ENCODE measurements around the gene VSIG4. TPM values are rescaled to one million over a fixed set of nuclear protein-coding genes. Genes with fewer than 3 reads are reported as not detected.
"Not testable (repeated sequence)": the region's sequence is repeated elsewhere in the genome, so short reads cannot be mapped to it uniquely, and the experiment has no call there.

The VSIG4 gene
- not detected for polyA plus RNA-seq

- H3K4me3 Mint-ChIP-seq: no peak within 1 kb of the TSS
- peaks cover 2% of the 10 kb centered on the region for H3K36me3 Mint-ChIP-seq
- H3K9me3 Mint-ChIP-seq: no peaks in the 10 kb centered on the region
- H3K27me3 Mint-ChIP-seq: peaks cover 1% of the 10 kb centered on the region
- H3K4me1 Mint-ChIP-seq: peaks cover 2 to 3% (median 2%) of the 10 kb centered on the region in 3 donors
- no peak within 1 kb of the TSS for H3K27ac Mint-ChIP-seq
Measured at GRCh38 chrX:66039944-66040343, at the start of gene VSIG4. TSS of gene VSIG4 (minus strand) at chrX:66040080. CDS start at chrX:66039998, 82 bp downstream.

GRCh38 chrX:66076801-66077200 lies 36.9 kb upstream of the VSIG4 start:
- Mint-ChIP-seq H3K4me1 (peaks cover 8 to 15% (median 12%) of the 10 kb centered on the region in 3 donors), H3K27me3 (peaks cover 5% of the 10 kb centered on the region), H3K9me3 (no peaks in the 10 kb centered on the region), H3K36me3 (no peaks in the 10 kb centered on the region), H3K27ac (no peak overlapping the region), H3K4me3 (no peak overlapping the region)

- peak overlapping the region in 2 of 3 donors; percentile 48 to 80 for H3K27ac Mint-ChIP-seq
- H3K4me3 Mint-ChIP-seq: peak overlapping the region; percentile 47 to 92 (median 81)
Measured at GRCh38 chrX:66074920-66075879, 35.3 kb upstream of the VSIG4 start.

GRCh38 chrX:66071126-66071525 lies 31.2 kb upstream of the VSIG4 start:
- Mint-ChIP-seq H3K27ac (peak overlapping the region in 1 of 3 donors; percentile 20), H3K36me3 (no peaks in the 10 kb centered on the region), H3K9me3 (no peaks in the 10 kb centered on the region), H3K27me3 (peaks cover 5% of the 10 kb centered on the region), H3K4me1 (peaks cover 8 to 15% (median 12%) of the 10 kb centered on the region in 3 donors), H3K4me3 (no peak overlapping the region)

More at GRCh38 chrX:66074920-66075879, 35.3 kb upstream of the VSIG4 start:
- Mint-ChIP-seq H3K9me3 (no peaks in the 10 kb centered on the region), H3K27me3 (peaks cover 5% of the 10 kb centered on the region), H3K4me1 (peaks cover 8 to 15% (median 12%) of the 10 kb centered on the region in 3 donors), H3K36me3 (no peaks in the 10 kb centered on the region)

- Mint-ChIP-seq H3K4me1 (peaks cover 9 to 18% (median 11%) of the 10 kb centered on the region in 3 donors), H3K27me3 (peaks cover 17% of the 10 kb centered on the region), H3K27ac (no peak overlapping the region), H3K36me3 (no peaks in the 10 kb centered on the region), H3K4me3 (peak overlapping the region in 1 of 4 donors; percentile 44), H3K9me3 (no peaks in the 10 kb centered on the region)
Measured at GRCh38 chrX:66064261-66064660, 24.4 kb upstream of the VSIG4 start.

GRCh38 chrX:66057019-66057418 lies 17.1 kb upstream of the VSIG4 start:
- peaks cover 10% of the 10 kb centered on the region for H3K27me3 Mint-ChIP-seq
- H3K4me3 Mint-ChIP-seq, H3K27ac Mint-ChIP-seq, H3K36me3 Mint-ChIP-seq, H3K9me3 Mint-ChIP-seq, H3K4me1 Mint-ChIP-seq: not testable (repeated sequence)

- Mint-ChIP-seq H3K9me3 (peaks cover 2 to 9% (median 4%) of the 10 kb centered on the region in 3 donors), H3K27ac (no peak overlapping the region), H3K27me3 (peaks cover 10% of the 10 kb centered on the region), H3K4me1 (peaks cover 0 to 6% (median under 1%) of the 10 kb centered on the region in 3 donors), H3K4me3 (peak overlapping the region in 1 of 4 donors; percentile 29), H3K36me3 (peaks cover 3% of the 10 kb centered on the region)
Measured at GRCh38 chrX:66054978-66055377, 15.1 kb upstream of the VSIG4 start.

- H3K4me1 Mint-ChIP-seq: peaks cover 0 to 9% (median 5%) of the 10 kb centered on the region in 3 donors
- no peak overlapping the region for H3K4me3 Mint-ChIP-seq
Measured at GRCh38 chrX:66053414-66053813, 13.5 kb upstream of the VSIG4 start.

GRCh38 chrX:66051980-66052379 lies 12.1 kb upstream of the VSIG4 start:
- Mint-ChIP-seq H3K4me3 (no peak overlapping the region), H3K9me3 (peaks cover 2 to 4% (median 3%) of the 10 kb centered on the region in 3 donors), H3K36me3 (peaks cover 3% of the 10 kb centered on the region), H3K27me3 (peaks cover 6% of the 10 kb centered on the region), H3K4me1 (peaks cover 8 to 21% (median 9%) of the 10 kb centered on the region in 3 donors), H3K27ac (no peak overlapping the region)

More at GRCh38 chrX:66053414-66053813, 13.5 kb upstream of the VSIG4 start:
- Mint-ChIP-seq H3K27me3 (peaks cover 10% of the 10 kb centered on the region), H3K36me3 (peaks cover 3% of the 10 kb centered on the region), H3K9me3 (peaks cover 2 to 9% (median 4%) of the 10 kb centered on the region in 3 donors), H3K27ac (no peak overlapping the region)

GRCh38 chrX:66050140-66050569 lies 10.3 kb upstream of the VSIG4 start:
- H3K9me3 Mint-ChIP-seq: no peaks in the 10 kb centered on the region
- H3K4me1 Mint-ChIP-seq: peaks cover 24 to 40% (median 28%) of the 10 kb centered on the region in 3 donors
- peaks cover 3% of the 10 kb centered on the region for H3K36me3 Mint-ChIP-seq
- peaks cover under 1% of the 10 kb centered on the region for H3K27me3 Mint-ChIP-seq
- no peak overlapping the region for H3K27ac Mint-ChIP-seq
- no peak overlapping the region for H3K4me3 Mint-ChIP-seq

GRCh38 chrX:66049056-66049455 lies 9.2 kb upstream of the VSIG4 start:
- H3K4me1 Mint-ChIP-seq: peaks cover 27 to 43% (median 31%) of the 10 kb centered on the region in 3 donors
- no peak overlapping the region for H3K4me3 Mint-ChIP-seq
- peaks cover 3% of the 10 kb centered on the region for H3K36me3 Mint-ChIP-seq
- no peak overlapping the region for H3K27ac Mint-ChIP-seq
- H3K9me3 Mint-ChIP-seq: no peaks in the 10 kb centered on the region
- H3K27me3 Mint-ChIP-seq: no peaks in the 10 kb centered on the region

GRCh38 chrX:66046612-66047235 lies 6.8 kb upstream of the VSIG4 start:
- no peaks in the 10 kb centered on the region for H3K9me3 Mint-ChIP-seq
- peak overlapping the region; percentile 1 to 76 (median 34) for H3K4me3 Mint-ChIP-seq
- H3K27me3 Mint-ChIP-seq: no peaks in the 10 kb centered on the region
- H3K27ac Mint-ChIP-seq: peak overlapping the region in 2 of 3 donors; percentile 37 to 89
- peaks cover 27 to 43% (median 31%) of the 10 kb centered on the region in 3 donors for H3K4me1 Mint-ChIP-seq
- H3K36me3 Mint-ChIP-seq: peaks cover under 1% of the 10 kb centered on the region

GRCh38 chrX:66045894-66046293 lies 6.0 kb upstream of the VSIG4 start:
- Mint-ChIP-seq H3K4me1 (peaks cover 27 to 43% (median 31%) of the 10 kb centered on the region in 3 donors), H3K27ac (peak overlapping the region in 2 of 3 donors; percentile 37 to 89), H3K4me3 (peak overlapping the region in 1 of 4 donors; percentile 41), H3K9me3 (no peaks in the 10 kb centered on the region), H3K36me3 (no peaks in the 10 kb centered on the region), H3K27me3 (no peaks in the 10 kb centered on the region)

- Mint-ChIP-seq H3K4me3 (no peak overlapping the region), H3K9me3 (no peaks in the 10 kb centered on the region), H3K36me3 (no peaks in the 10 kb centered on the region), H3K4me1 (peaks cover 26 to 34% (median 27%) of the 10 kb centered on the region in 3 donors), H3K27ac (no peak overlapping the region), H3K27me3 (peaks cover 1% of the 10 kb centered on the region)
Measured at GRCh38 chrX:66043584-66043983, 3.7 kb upstream of the VSIG4 start.
